Gastroesophageal sphincter (tissue), 3 donors: ENCODE data around the gene CUX1.

ENCODE experiments used
- POLR2A ChIP-seq, 2 donors: fragments of 450-650 bp; IDR thresholded peaks; one replicate each; pipeline ENCODE4 v1.6.1; 2017; ENCODE audit warnings: antibody characterized with exemption in 2 of 2, mild to moderate bottlenecking in 2 of 2, moderate library complexity in 1 of 2
- TF ChIP-seq, protein P1 (sequence below), 4 experiments: fragments of 200-600 bp in 2 of 4; fragments of 450-650 bp in 2 of 4; sonication (generic) in 1 of 4; IDR thresholded peaks; one replicate each; pipeline ENCODE4 v1.5.1; 2017 to 2019; ENCODE audit warnings: antibody characterized with exemption in 4 of 4, mild to moderate bottlenecking in 2 of 4, moderate library complexity in 2 of 4

DNA sequence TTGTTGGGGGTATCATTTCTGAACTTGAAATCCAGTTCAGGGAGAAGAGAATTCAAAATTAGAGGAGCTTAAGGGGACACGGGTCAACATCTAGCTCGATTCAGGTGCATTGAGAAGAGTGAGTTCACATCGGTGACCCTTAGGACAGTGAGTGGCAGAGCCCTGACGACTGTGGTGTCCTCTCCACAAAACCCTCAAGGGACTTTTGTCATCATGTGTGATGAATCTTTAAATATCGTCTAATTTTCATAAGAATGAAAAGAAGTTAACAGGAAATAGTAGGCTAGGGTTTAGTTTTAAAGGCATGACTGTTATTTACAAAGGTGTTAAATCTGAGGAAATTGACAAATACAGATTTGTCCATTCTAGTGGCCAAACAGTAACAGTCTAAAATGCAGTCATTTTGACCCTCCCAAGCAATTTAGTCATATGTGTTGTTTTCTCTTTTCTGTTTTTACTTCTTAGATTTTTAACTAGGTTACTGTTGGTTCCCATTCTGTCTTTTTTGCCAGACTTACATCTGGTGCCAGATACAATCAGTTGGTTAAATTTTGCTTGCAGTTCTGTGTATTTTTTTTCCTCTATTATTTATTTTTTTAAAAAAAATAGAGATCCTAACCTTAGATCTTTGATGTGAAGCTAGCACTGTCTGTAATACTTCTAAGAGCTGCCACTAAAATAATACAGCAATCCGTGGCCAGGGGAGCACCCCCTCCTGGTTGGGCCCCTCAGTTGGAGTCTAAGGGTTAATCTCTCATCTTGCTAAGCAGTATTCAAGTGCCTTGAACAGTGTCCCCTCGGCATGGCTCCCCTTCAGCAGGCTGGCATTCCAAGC, 434.3 kb downstream of the CUX1 start:
- TF ChIP-seq POLR2A (IDR thresholded peaks at IDR 0.05): no peak
- TF ChIP-seq, protein P1, sequence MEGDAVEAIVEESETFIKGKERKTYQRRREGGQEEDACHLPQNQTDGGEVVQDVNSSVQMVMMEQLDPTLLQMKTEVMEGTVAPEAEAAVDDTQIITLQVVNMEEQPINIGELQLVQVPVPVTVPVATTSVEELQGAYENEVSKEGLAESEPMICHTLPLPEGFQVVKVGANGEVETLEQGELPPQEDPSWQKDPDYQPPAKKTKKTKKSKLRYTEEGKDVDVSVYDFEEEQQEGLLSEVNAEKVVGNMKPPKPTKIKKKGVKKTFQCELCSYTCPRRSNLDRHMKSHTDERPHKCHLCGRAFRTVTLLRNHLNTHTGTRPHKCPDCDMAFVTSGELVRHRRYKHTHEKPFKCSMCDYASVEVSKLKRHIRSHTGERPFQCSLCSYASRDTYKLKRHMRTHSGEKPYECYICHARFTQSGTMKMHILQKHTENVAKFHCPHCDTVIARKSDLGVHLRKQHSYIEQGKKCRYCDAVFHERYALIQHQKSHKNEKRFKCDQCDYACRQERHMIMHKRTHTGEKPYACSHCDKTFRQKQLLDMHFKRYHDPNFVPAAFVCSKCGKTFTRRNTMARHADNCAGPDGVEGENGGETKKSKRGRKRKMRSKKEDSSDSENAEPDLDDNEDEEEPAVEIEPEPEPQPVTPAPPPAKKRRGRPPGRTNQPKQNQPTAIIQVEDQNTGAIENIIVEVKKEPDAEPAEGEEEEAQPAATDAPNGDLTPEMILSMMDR (IDR thresholded peaks at IDR 0.05): no peak
